Effector memory CD4-positive, alpha-beta T cell (primary cell): ENCODE results near the gene COPS4.

Experiments used
- DNase-seq, 3 donors: peaks; one replicate each; pipeline ENCODE4 v3.0.0-alpha.2; 2020
- H3K27ac ChIP-seq: 2 replicates; pipeline ENCODE4 v1.7.0; 2013; ENCODE audit warnings: mild to moderate bottlenecking, low read length, moderate library complexity; ENCODE audit not compliant: insufficient read depth, poor library complexity, severe bottlenecking
- H3K27me3 ChIP-seq: replicated peaks from 2 replicates; pipeline ENCODE4 v1.7.0; 2013; ENCODE audit warnings: mild to moderate bottlenecking, low read length; ENCODE audit not compliant: insufficient read depth, control insufficient read depth, poor library complexity, severe bottlenecking
- H3K36me3 ChIP-seq: 2 replicates; pipeline ENCODE4 v1.7.0; 2013; ENCODE audit warnings: mild to moderate bottlenecking, low read length, moderate library complexity; ENCODE audit not compliant: control insufficient read depth, insufficient read depth
- H3K4me1 ChIP-seq: 2 replicates; pipeline ENCODE4 v1.7.0; 2013; ENCODE audit warnings: low read length, mild to moderate bottlenecking; ENCODE audit not compliant: control insufficient read depth, insufficient read depth, poor library complexity, severe bottlenecking
- H3K4me3 ChIP-seq: 2 replicates; pipeline ENCODE4 v1.7.0; 2013; ENCODE audit warnings: low read length, low read depth, mild to moderate bottlenecking; ENCODE audit not compliant: insufficient read depth, poor library complexity, severe bottlenecking
- H3K9me3 ChIP-seq: 2 replicates; pipeline ENCODE4 v1.7.0; 2013; ENCODE audit warnings: mild to moderate bottlenecking, low read length, moderate library complexity; ENCODE audit not compliant: control insufficient read depth

The COPS4 gene

GRCh38 chr4:83010111-83010521 lies 24.9 kb upstream of the COPS4 start:
- no peak for DNase-seq
- no peaks in the 10 kb centered on the region for H3K9me3 ChIP-seq

DNA sequence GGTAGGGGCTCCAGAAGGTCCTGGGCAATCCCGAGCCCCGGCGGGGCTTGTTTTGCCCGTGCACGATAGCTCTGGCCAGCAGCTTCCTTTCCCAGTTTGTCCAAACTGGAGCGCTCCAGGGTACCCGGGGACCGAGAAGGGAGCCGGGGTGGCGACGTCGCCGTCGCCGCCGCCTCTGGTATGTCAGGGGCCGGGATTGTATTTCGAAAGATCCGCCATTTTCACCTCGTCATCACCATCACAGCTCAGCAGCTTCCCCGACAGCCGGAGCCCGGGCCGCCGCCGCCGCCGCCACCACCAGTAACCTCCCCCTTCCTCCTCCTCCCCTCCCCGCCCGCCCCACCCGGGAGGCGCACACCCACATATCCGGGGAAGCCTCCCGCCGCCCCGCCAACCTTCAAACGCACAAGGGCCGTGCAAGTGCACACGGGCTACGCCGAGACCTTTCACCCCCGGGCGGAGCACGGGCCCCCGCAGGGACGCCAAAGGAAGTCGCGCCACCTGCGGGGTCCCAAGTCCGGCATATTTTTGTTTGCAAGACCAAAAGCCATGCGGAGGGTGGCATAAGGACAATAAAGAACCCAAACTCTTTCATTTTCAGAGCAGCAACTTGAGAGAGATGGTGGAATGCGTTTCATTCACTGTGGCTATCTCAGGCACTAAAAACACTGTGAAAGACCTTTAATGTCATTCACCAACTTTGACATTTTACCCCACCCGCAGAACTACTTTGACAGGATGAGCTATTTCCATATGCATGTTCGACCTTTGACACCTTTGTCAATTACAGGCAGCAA lies 24.3 kb upstream of the COPS4 start, which contains the start of gene LIN54:
TSS of gene LIN54 (minus strand) at position 302 of the 797 bp plus-strand sequence. CDS start 25,979 bp downstream, outside the sequence.
- Histone ChIP-seq H3K27me3 (no peaks in the 10 kb centered on the region), H3K4me1 (peaks cover 22% of the 10 kb centered on the region), H3K27ac (peak within 1 kb of the TSS; percentile 87), H3K36me3 (no peaks in the 10 kb centered on the region), H3K9me3 (no peaks in the 10 kb centered on the region), H3K4me3 (peak within 1 kb of the TSS; percentile 96)
- peak; percentile 81 to 84 (median 81) for DNase-seq

More at GRCh38 chr4:83010111-83010521, 24.9 kb upstream of the COPS4 start:
- no peaks in the 10 kb centered on the region for H3K36me3 ChIP-seq
- peak overlapping the region; percentile 96 for H3K4me3 ChIP-seq
- peaks cover 22% of the 10 kb centered on the region for H3K4me1 ChIP-seq
- H3K27me3 ChIP-seq: no peaks in the 10 kb centered on the region
- peak overlapping the region; percentile 87 for H3K27ac ChIP-seq

DNA sequence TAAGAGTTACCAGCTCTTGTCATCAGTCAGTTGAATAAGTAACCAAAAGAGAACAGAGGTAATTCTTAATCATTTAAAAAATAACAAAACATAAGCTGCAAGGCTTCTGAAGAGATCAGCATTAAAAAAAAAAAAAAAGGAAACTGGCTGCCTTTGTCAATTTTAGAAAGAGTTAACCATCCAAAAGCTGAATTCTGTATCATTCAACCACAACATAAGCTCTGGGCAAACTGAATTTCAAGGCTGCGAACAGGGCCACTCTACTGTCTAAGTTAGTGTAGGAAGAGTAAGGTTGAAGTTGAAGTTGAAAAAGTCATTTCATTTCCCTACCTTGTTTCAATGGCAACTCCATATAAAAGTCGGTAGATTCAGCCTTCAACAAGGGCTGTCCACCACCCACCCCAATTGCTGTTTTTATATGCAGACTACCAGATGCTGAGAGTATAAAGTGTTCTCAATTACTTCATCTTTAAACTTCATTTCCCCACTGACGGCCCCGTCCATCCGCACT lies 23.2 kb upstream of the COPS4 start:
- H3K27ac ChIP-seq: peak overlapping the region; percentile 58
- DNase-seq: no peak
- peak overlapping the region; percentile 96 for H3K4me3 ChIP-seq
- no peaks in the 10 kb centered on the region for H3K36me3 ChIP-seq
- H3K4me1 ChIP-seq: peaks cover 22% of the 10 kb centered on the region
- H3K9me3 ChIP-seq: no peaks in the 10 kb centered on the region
- no peaks in the 10 kb centered on the region for H3K27me3 ChIP-seq

- Histone ChIP-seq H3K9me3 (no peaks in the 10 kb centered on the region), H3K36me3 (no peaks in the 10 kb centered on the region), H3K4me3 (peak overlapping the region; percentile 76), H3K27me3 (no peaks in the 10 kb centered on the region), H3K4me1 (peaks cover 22% of the 10 kb centered on the region), H3K27ac (peak overlapping the region; percentile 58)
- DNase-seq: peak in 1 of 3 donors; percentile 5
Measured at GRCh38 chr4:83012200-83012686, 22.7 kb upstream of the COPS4 start.

DNA sequence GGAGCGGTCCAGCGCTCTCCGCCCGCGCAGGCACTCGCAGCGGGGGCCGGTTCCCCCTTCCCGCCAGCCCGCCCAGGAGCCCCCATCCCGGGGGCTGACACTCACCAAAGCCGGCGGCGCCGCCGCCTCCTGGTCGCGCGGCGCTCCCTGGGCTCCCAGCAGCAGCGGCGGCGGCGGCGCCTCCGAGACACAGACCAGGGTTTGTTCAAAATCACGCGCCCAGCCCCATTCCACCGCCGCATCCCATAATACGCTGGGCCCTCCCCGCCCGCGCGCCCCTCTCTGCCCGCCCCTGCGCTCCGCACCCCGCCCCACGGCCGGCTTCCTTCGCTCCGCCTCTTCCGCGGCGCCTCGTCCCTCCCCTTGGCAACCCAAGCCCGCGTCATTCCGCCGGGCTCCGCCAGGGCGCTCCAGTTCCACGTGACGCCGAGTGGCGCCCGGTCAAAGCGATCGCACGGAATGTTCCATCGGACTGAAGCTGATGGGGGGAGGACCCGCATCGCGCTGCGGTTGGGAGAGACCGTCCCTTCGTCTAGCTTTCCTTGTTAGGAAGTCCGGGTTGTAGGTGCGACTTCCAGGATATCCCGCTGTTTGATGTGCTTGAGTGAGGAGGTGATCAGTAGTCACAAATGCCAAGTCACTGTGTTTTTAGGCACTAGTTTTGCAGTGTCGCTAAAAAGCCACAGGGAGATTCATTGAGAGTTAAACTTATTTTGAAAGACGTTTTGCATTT lies 22.1 kb upstream of the COPS4 start:
- no peaks in the 10 kb centered on the region for H3K27me3 ChIP-seq
- peak overlapping the region; percentile 76 for H3K4me3 ChIP-seq
- H3K27ac ChIP-seq: peak overlapping the region; percentile 69
- H3K36me3 ChIP-seq: no peaks in the 10 kb centered on the region
- peak; percentile 94 to 96 (median 95) for DNase-seq
- H3K9me3 ChIP-seq: no peaks in the 10 kb centered on the region
- peaks cover 22% of the 10 kb centered on the region for H3K4me1 ChIP-seq

DNA sequence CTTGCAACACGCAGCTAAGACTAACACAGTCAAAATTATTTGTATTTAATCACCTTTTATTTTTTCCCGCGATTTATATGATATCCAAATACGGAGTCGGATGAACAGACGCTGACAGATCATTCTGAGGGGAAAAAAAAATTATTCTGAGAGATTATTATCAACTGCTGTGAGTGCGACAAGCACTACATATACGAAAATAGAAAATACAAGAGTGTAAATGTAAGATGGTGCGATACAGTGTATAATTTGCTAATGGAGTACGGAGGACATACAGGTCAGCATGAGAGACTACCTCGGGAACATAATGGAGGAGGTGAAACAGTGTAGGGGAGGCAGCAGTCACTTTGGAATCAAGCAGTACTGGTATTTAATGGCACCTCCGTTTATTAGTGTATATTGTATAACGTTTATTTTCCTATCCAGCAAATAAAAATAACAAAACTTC lies 21.5 kb upstream of the COPS4 start:
- H3K4me1 ChIP-seq: peaks cover 17% of the 10 kb centered on the region
- H3K4me3 ChIP-seq: peak overlapping the region; percentile 76
- no peaks in the 10 kb centered on the region for H3K36me3 ChIP-seq
- no peak for DNase-seq
- H3K27ac ChIP-seq: peak overlapping the region; percentile 69
- H3K27me3 ChIP-seq: no peaks in the 10 kb centered on the region
- no peaks in the 10 kb centered on the region for H3K9me3 ChIP-seq

DNA sequence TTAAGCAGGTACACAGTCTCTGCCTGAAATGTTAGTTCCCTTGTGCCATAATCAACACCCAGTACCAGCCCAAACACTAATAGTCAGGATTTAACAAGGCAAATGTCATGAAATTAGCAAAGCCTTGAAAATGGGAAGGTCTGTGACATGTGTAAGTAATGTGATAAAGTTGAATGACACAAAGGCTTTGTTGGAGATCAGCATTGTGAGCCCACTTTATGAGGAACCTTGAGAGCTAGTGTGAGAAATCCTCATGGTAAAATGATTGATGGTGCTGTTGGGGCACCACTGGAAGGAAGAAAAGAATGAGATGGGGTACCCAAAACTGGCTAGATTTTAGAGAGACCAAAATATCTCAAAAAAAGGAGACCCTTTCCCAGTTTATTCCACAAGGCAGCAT lies 21.1 kb upstream of the COPS4 start:
- peaks cover 17% of the 10 kb centered on the region for H3K4me1 ChIP-seq
- no peak overlapping the region for H3K27ac ChIP-seq
- H3K9me3 ChIP-seq: no peaks in the 10 kb centered on the region
- H3K27me3 ChIP-seq: no peaks in the 10 kb centered on the region
- H3K4me3 ChIP-seq: no peak overlapping the region
- no peak for DNase-seq
- H3K36me3 ChIP-seq: no peaks in the 10 kb centered on the region

- no peaks in the 10 kb centered on the region for H3K36me3 ChIP-seq
- no peak overlapping the region for H3K4me3 ChIP-seq
- no peak overlapping the region for H3K27ac ChIP-seq
- H3K27me3 ChIP-seq: no peaks in the 10 kb centered on the region
- H3K4me1 ChIP-seq: no peaks in the 10 kb centered on the region
- no peaks in the 10 kb centered on the region for H3K9me3 ChIP-seq
- no peak for DNase-seq
Measured at GRCh38 chr4:83019794-83020494, 15.0 kb upstream of the COPS4 start.

GRCh38 chr4:83022724-83023450 lies 12.1 kb upstream of the COPS4 start:
- DNase-seq: no peak
- Histone ChIP-seq H3K36me3 (no peaks in the 10 kb centered on the region), H3K4me3 (no peak overlapping the region), H3K9me3 (no peaks in the 10 kb centered on the region), H3K27ac (no peak overlapping the region), H3K27me3 (no peaks in the 10 kb centered on the region), H3K4me1 (no peaks in the 10 kb centered on the region)
